GM12872 (cell line): ENCODE results near the gene NEU2.
A peak's percentile ranks its signal among the peaks of the same experiment; 100 is the strongest.

Source experiments
- TF ChIP-seq, protein P1 (sequence below): IDR thresholded peaks from 3 replicates; pipeline ENCODE4 v1.5.1; 2011; ENCODE audit warnings: low read depth, mild to moderate bottlenecking, low read length, moderate library complexity; ENCODE audit not compliant: insufficient read depth

NEU2 gene

DNA sequence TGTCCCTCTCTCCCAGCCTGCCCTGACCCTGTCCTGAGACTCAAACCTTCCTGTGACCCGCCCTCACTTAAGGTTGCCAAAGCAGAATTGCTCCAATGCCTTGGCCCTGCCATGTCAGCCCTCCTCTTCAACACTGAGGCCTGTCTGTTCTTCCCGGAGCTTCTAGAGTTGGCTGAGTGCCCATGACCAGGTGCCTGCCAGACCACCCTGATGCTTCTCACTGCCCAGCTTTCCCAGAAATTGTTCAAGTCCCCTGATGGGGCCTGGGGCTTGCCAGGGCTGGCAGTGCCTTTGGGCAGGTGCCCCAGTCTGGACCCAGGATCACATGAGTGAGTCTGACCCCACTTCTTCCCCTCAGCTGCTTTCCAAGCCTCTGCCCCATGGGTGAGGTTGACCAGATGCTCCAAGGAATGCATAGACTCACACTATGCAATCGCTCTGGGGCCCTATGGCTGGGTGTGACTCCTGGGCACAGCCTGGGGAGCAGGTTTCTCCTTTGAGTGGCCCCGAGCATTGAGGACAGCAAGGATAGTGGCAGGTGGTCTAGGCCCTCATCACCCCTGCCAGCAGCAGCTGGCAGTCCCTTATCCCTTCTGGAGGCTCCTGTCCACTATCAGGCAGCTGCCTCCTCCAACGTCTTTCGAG lies 24.6 kb downstream of the NEU2 start:
- TF ChIP-seq, protein P1, sequence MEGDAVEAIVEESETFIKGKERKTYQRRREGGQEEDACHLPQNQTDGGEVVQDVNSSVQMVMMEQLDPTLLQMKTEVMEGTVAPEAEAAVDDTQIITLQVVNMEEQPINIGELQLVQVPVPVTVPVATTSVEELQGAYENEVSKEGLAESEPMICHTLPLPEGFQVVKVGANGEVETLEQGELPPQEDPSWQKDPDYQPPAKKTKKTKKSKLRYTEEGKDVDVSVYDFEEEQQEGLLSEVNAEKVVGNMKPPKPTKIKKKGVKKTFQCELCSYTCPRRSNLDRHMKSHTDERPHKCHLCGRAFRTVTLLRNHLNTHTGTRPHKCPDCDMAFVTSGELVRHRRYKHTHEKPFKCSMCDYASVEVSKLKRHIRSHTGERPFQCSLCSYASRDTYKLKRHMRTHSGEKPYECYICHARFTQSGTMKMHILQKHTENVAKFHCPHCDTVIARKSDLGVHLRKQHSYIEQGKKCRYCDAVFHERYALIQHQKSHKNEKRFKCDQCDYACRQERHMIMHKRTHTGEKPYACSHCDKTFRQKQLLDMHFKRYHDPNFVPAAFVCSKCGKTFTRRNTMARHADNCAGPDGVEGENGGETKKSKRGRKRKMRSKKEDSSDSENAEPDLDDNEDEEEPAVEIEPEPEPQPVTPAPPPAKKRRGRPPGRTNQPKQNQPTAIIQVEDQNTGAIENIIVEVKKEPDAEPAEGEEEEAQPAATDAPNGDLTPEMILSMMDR: no peak

DNA sequence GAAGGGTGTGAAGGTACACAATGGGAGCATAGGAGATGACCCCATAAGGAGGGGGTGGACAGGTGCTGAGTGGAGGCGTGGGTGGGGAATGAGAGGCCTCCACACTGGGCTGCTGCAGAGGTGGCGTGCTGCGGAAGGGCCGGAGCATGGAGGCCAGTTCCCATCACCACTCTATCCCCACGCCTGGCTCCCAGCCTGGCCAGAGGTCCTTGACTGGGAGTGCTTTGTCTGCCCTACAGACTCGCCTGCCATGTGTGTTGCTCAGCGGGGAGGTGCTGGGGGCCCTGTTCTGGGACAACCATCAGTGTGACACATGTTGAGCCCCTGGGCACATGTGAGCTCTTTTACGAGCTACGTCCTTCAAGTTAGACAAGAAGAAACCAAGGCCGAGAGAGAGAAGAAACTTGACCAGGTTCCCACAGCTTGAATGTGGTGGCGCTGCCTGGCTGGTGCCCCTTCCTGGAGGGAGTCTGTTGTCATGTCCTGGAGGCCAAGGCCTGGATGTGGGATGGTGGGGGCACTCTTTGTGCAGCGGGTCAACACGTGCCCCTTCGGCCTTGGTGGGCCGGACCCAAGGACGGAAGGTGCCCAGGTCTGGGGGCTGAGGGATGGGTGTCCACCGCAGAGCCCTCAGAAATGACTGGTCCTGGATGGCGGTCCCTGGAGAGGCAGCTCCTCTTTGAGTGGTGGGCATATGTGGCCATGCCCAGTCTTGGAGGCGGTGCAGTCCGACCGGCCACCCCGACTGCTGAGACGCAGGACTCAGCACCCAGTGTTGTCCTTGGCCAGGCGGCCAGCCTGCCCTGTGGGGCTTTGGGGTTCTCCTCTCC lies 26.5 kb downstream of the NEU2 start:
- TF ChIP-seq, protein P1: no peak

DNA sequence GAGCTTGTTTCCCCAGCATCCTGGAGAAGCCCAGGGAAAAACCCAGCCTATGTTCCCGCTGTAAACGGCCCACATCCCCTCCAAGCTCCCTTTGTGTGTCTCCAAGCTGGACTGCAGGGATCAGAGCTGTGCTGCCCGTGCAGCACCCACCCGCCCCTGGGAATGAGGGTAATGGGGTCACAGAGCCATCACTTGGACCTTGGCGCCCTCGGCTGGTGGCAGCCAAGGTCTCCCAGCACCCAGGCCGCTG lies 27.0 kb downstream of the NEU2 start:
- TF ChIP-seq, protein P1: peak; percentile 32; the same call in 2 of the 3 replicates

DNA sequence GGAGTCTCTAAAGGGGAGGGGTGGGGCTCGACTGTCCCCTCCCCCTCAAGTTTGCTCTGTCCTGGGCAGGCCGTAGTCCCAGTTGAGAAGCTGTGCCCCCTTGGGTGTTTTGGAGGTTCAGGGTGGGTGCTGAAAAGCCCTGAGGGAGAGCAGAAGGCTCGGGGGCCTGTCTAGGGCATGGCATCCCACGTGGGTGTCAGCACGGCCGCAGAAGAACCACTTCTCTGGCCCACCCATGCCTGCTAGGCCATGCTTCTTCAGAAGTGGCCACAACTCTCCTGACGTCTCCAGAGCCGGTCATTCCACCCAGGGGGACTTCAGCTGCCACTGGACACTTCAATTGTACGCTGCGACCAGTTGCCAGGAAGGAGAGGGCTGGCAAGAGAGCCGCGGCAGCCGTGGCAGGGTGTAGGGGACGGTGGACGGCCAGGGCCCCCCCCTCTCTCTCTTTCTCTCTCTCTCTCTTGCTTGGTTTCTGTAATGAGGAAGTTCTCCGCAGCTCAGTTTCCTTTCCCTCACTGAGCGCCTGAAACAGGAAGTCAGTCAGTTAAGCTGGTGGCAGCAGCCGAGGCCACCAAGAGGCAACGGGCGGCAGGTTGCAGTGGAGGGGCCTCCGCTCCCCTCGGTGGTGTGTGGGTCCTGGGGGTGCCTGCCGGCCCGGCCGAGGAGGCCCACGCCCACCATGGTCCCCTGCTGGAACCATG lies 27.5 kb downstream of the NEU2 start, which contains the start of gene INPP5D:
TSS of gene INPP5D (plus strand) at position 546 of the 704 bp plus-strand sequence. CDS start at position 683, 137 bp downstream.
- TF ChIP-seq, protein P1: no peak

DNA sequence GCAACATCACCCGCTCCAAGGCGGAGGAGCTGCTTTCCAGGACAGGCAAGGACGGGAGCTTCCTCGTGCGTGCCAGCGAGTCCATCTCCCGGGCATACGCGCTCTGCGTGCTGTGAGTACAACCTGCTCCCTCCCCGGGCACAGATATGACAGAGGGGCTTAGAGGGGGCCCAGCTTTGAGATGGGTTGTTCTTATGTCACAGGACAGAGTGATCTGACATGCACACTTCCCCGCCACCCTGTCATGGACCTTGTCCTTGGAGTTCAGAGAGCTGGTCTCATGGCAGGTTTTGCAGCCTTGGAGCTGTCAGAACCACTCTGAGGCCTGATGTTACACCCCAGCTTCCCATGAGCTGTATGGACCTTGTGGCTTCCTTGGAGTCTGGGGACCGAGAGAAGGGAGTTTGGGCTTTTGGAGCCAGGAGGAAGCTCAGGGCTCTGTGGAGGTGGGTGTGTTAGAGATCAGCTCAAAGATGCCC lies 28.1 kb downstream of the NEU2 start:
- TF ChIP-seq, protein P1: no peak

DNA sequence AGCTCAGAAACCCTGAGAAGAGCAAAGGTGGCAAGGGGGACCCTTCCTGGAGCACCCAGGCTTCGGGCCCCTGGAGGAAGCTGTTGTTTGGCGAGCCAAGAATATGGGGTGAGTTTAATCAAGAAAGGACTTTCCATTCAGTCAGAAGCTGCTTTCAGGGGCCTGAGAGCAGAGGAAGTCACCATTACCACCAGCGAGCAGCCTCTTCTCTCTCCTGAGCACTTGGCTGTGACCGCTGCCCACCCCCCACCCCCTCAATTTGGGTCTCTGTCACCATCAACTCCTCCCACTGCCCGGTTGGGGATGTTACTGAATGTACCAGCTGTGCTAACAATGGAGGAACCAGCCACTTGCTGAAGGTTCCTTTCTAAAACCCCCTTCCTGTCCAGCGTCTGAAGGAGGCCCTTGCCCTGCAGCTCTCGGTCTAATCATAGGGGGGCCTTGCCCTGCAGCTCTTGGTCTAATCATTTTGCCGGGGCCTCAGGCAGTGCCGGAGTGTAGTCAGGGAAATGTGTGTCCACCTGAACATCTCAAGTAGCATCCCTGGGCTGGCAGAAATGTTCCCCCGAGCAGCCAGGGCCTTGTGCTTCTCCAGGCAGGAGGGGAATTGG lies 28.6 kb downstream of the NEU2 start:
- TF ChIP-seq, protein P1: no peak
